Tibial nerve (tissue), 4 donors: ENCODE measurements around the gene RBP4. TPM values are rescaled to one million over a fixed set of nuclear protein-coding genes. Genes with fewer than 3 reads are reported as not detected.

Experiments used
- DNase-seq, 2 donors: peaks; one replicate each; pipeline ENCODE4 v3.0.0-alpha.2; 2019; ENCODE audit warnings: low spot score in 2 of 2
- H3K27ac ChIP-seq, 4 donors: fragments of 200-600 bp; sonication (generic) in 3 of 4; one replicate each; pipeline ENCODE4 v1.5.1; 2017 to 2019; ENCODE audit warnings: mild to moderate bottlenecking in 1 of 4
- H3K27me3 ChIP-seq, 2 donors: fragments of 200-600 bp; sonication (generic) in 1 of 2; one replicate each; pipeline versions ENCODE4 v1.5.1 to v1.6.0; 2017 to 2019
- H3K36me3 ChIP-seq, 3 donors: fragments of 200-600 bp; sonication (generic); one replicate each; pipeline ENCODE4 v1.5.1; 2018 to 2019
- H3K4me1 ChIP-seq, 4 donors: fragments of 200-600 bp; sonication (generic) in 3 of 4; one replicate each; pipeline ENCODE4 v1.5.1; 2017 to 2019
- H3K4me3 ChIP-seq, 4 donors: fragments of 200-600 bp; sonication (generic) in 3 of 4; one replicate each; pipeline ENCODE4 v1.5.1; 2017 to 2019; ENCODE audit warnings: mild to moderate bottlenecking in 1 of 4, moderate library complexity in 1 of 4
- H3K9me3 ChIP-seq, 4 donors: fragments of 200-600 bp; sonication (generic) in 3 of 4; one replicate each; pipeline ENCODE4 v1.5.1; 2017 to 2019
- EP300 ChIP-seq, 2 donors: sonication (generic); formaldehyde crosslinking; IDR thresholded peaks; one replicate each; pipeline ENCODE4 v1.6.1; 2017; ENCODE audit warnings: antibody characterized with exemption in 2 of 2, mild to moderate bottlenecking in 1 of 2
- POLR2A ChIP-seq, 2 donors: fragments of 450-650 bp; IDR thresholded peaks; one replicate each; pipeline ENCODE4 v1.6.1; 2017; ENCODE audit warnings: antibody characterized with exemption in 2 of 2, mild to moderate bottlenecking in 2 of 2, moderate library complexity in 2 of 2
- WGBS, 2 donors: methylation state at CpG; one replicate each; pipeline ENCODE4 v1.1.5; 2018; 5-methylcytosine and 5-hydroxymethylcytosine counted together
- total RNA-seq, 4 donors: library from RNA; depleted of rRNA; stranded (reverse); fragments of >200 nt; gene quantifications; one replicate each; pipeline ENCODE4 v1.1.0, GENCODE V29; 2016
- TF ChIP-seq, protein P1 (sequence below), 5 experiments: fragments of 200-600 bp in 3 of 5; fragments of 450-650 bp in 2 of 5; sonication (generic) in 3 of 5; IDR thresholded peaks; one replicate each; pipeline ENCODE4 v1.5.1; 2016 to 2019; ENCODE audit warnings: antibody characterized with exemption in 5 of 5, mild to moderate bottlenecking in 3 of 5, moderate library complexity in 2 of 5

Gene RBP4
- total RNA-seq, 4 donors from 2014 or later, result 92.0 to 127 (median 119) TPM

DNA sequence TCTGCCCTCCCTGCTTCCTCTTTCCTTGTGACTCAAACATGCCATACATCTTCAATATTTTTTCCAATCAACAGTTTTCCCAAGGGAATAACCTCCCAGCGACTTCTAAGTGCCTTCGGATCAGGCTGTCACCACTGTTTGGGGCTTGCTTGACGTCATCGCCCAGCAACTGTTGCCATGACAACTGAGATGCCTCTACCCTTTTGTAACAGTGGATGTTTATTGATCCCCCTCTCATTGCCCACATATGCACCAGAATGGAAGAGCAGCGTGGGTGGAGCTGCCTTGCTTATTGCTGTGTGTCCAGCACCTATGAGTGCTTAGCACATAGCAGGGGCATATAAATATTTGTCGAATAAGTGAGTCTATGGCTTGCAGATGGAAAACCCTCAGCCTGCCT is 20.2 kb downstream of the RBP4 start:
- no peaks in the 10 kb centered on the region for H3K27me3 ChIP-seq

DNA sequence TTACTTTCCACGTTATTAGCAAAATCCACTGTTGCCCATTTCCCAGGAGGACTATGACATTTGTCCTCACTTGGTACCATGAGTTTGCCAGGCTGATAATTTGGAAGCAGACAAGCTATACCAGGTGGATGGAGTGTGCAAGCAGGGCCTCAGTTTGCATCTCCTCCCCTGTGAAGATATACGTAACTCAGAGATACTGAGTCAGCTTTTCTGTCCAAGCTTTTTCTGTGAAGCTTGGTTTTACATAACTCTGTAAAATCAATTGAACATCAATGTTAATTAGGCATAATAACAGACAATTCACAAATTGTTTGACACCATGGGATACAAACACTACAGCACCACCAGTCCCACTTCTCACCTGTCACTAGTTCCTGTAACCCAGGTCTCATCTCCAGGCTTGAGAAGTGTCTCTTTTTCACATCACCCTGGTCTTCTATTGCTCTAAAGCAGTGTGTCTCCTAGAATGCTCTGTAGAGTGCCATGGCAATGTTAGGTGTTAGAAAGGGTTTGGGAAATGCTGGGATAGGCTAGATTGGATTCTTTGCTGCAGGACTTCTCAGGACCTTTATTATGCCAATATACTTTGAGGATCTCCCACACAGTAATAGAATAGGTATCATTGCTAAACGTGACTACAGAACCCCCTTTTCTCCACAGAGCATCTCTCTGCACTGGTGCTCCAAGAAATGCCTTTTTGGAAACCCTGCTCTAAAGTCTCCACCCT is 20.9 kb downstream of the RBP4 start:
- H3K36me3 ChIP-seq, result no peaks in the 10 kb centered on the region
- DNase-seq, result no peak
- H3K27me3 ChIP-seq, result no peaks in the 10 kb centered on the region
- H3K27ac ChIP-seq, result no peak overlapping the region
- H3K4me1 ChIP-seq, result no peaks in the 10 kb centered on the region
- no peak overlapping the region for H3K4me3 ChIP-seq
- TF ChIP-seq POLR2A (IDR thresholded peaks at IDR 0.05), result no peak
- TF ChIP-seq, protein P1, sequence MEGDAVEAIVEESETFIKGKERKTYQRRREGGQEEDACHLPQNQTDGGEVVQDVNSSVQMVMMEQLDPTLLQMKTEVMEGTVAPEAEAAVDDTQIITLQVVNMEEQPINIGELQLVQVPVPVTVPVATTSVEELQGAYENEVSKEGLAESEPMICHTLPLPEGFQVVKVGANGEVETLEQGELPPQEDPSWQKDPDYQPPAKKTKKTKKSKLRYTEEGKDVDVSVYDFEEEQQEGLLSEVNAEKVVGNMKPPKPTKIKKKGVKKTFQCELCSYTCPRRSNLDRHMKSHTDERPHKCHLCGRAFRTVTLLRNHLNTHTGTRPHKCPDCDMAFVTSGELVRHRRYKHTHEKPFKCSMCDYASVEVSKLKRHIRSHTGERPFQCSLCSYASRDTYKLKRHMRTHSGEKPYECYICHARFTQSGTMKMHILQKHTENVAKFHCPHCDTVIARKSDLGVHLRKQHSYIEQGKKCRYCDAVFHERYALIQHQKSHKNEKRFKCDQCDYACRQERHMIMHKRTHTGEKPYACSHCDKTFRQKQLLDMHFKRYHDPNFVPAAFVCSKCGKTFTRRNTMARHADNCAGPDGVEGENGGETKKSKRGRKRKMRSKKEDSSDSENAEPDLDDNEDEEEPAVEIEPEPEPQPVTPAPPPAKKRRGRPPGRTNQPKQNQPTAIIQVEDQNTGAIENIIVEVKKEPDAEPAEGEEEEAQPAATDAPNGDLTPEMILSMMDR (IDR thresholded peaks at IDR 0.05), result no peak
- TF ChIP-seq EP300 (IDR thresholded peaks at IDR 0.05), result no peak
- 75 to 80% methylated on average over 3 of the region's 3 CpGs for WGBS, 2 donors
- no peaks in the 10 kb centered on the region for H3K9me3 ChIP-seq

More for the DNA sequence above, 20.2 kb downstream of the RBP4 start:
- 24 to 32% methylated on average over 6 of the region's 6 CpGs for WGBS, 2 donors
- no peak overlapping the region for H3K4me3 ChIP-seq
- no peak overlapping the region for H3K27ac ChIP-seq
- H3K4me1 ChIP-seq, result no peaks in the 10 kb centered on the region
- no peak for DNase-seq
- H3K9me3 ChIP-seq, result no peaks in the 10 kb centered on the region
- no peak for TF ChIP-seq EP300 (IDR thresholded peaks at IDR 0.05)
- TF ChIP-seq POLR2A (IDR thresholded peaks at IDR 0.05), result no peak
- TF ChIP-seq, protein P1 (IDR thresholded peaks at IDR 0.05), result no peak
- no peaks in the 10 kb centered on the region for H3K36me3 ChIP-seq

DNA sequence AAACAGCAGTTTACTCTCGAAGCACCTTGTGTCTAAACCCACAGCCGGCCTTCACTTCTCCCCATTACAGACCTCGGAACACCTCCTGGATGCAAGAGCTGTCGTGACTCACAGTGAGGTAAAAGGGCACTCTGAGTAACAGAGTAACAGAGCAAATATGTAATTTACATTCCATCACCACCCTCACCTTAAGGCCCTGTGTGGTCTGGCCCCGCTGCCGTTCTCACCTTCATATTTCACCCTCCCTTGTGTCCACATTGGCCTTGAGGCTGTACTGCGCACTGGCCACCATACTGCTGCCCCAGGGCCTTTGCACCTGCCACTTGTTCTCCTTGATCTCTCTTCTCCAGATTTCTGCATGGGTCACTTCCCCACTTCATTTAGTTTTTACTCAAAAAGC is 21.9 kb downstream of the RBP4 start:
- Histone ChIP-seq H3K4me3 (no peak overlapping the region), H3K27me3 (no peaks in the 10 kb centered on the region), H3K27ac (no peak overlapping the region), H3K4me1 (no peaks in the 10 kb centered on the region), H3K9me3 (no peaks in the 10 kb centered on the region), H3K36me3 (no peaks in the 10 kb centered on the region)
- DNase-seq, result no peak
- WGBS, 2 donors, result 86 to 90% methylated on average over 7 of the region's 7 CpGs
- TF ChIP-seq POLR2A (IDR thresholded peaks at IDR 0.05), result no peak
- TF ChIP-seq, protein P1 (IDR thresholded peaks at IDR 0.05), result no peak

DNA sequence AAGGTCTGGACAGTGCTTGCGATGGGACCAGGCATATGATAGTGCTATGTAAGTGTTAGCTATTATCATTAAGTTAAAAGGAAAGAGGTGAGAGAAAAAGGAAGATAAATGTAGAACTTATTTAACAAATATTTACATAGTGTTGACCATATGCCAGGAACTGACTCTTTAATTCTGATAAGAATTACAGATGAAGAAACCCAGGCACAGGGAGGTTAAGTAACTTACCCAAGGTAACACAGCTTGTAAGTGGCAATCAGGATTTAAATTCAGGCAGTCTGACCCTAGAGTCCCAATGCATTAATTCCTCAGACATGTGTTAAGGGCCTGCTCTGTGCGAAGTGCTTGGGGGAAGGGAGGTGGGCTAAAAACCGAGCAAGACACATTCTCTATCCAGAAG is 23.5 kb downstream of the RBP4 start:
- 83 to 90% methylated on average over 3 of the region's 3 CpGs for WGBS, 2 donors
- H3K4me1 ChIP-seq, result peaks cover 0 to 6% (median 0%) of the 10 kb centered on the region in 4 donors
- TF ChIP-seq EP300 (IDR thresholded peaks at IDR 0.05), result no peak
- TF ChIP-seq, protein P1 (IDR thresholded peaks at IDR 0.05), result no peak
- no peak for TF ChIP-seq POLR2A (IDR thresholded peaks at IDR 0.05)
- H3K4me3 ChIP-seq, result no peak overlapping the region
- no peaks in the 10 kb centered on the region for H3K9me3 ChIP-seq
- no peak for DNase-seq
- H3K27ac ChIP-seq, result no peak overlapping the region
- no peaks in the 10 kb centered on the region for H3K36me3 ChIP-seq
- H3K27me3 ChIP-seq, result no peaks in the 10 kb centered on the region

DNA sequence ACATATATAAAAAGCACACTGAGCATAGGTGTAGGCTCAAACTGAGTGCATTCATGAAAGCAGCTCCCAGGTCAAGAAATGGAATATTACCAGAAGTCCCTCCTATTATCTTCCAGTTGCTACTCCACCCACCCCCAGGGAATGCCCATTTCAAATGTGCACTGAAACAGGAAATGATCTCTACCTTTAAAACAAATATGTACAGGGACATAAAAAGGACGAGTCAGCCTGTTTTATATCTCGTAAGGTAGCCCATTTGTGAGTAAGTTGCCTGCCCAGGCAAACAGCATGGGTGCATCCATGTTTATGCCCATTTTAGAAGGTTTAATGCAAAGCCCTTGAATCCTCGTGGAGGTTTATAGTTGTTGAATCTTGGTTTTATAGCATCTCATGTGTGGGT is 24.1 kb downstream of the RBP4 start:
- WGBS, 2 donors, result 37 to 57% methylated on average over 3 of the region's 3 CpGs
- TF ChIP-seq POLR2A (IDR thresholded peaks at IDR 0.05) (no peak), EP300 (IDR thresholded peaks at IDR 0.05) (no peak)
- TF ChIP-seq, protein P1 (IDR thresholded peaks at IDR 0.05), result no peak
- H3K9me3 ChIP-seq, result no peaks in the 10 kb centered on the region
- H3K4me3 ChIP-seq, result no peak overlapping the region
- H3K27ac ChIP-seq, result no peak overlapping the region
- DNase-seq, result no peak
- no peaks in the 10 kb centered on the region for H3K36me3 ChIP-seq
- no peaks in the 10 kb centered on the region for H3K27me3 ChIP-seq
- H3K4me1 ChIP-seq, result peaks cover 0 to 6% (median 0%) of the 10 kb centered on the region in 4 donors
